Gastrocnemius medialis (tissue), 4 donors: ENCODE results near the gene RBM28.

Source experiments
- POLR2A ChIP-seq, 2 donors: fragments of 450-650 bp; IDR thresholded peaks; one replicate each; pipeline ENCODE4 v1.6.1; 2017; ENCODE audit warnings: antibody characterized with exemption in 2 of 2, mild to moderate bottlenecking in 2 of 2, moderate library complexity in 2 of 2
- TF ChIP-seq, protein P1 (sequence below), 5 experiments: fragments of 450-650 bp in 3 of 5; fragments of 200-600 bp in 2 of 5; sonication (generic) in 2 of 5; IDR thresholded peaks in 4 of 5; conservative IDR thresholded peaks in 1 of 5; 1 replicate in 4 of 5; 2 replicates in 1 of 5; pipeline ENCODE4 v1.5.1; 2016 to 2019; ENCODE audit warnings: antibody characterized with exemption in 5 of 5, mild to moderate bottlenecking in 3 of 5, moderate library complexity in 3 of 5

DNA sequence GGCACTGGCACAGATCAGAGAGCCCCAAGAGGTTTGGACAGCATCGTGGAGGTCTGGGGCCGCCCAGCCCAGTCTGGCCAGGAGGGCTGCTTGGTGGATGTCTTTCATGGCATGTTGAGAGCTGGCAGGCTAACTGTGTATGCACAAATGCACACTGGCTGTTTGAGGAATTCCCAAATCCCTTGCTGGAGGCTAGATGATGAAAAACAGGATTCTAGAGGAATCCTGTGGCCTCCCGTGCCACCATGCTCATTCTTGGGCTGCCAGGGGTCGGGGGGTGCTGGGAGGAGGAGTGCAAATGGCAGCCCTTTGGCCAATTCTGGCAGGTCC, 76.1 kb downstream of the RBM28 start:
- TF ChIP-seq, protein P1, sequence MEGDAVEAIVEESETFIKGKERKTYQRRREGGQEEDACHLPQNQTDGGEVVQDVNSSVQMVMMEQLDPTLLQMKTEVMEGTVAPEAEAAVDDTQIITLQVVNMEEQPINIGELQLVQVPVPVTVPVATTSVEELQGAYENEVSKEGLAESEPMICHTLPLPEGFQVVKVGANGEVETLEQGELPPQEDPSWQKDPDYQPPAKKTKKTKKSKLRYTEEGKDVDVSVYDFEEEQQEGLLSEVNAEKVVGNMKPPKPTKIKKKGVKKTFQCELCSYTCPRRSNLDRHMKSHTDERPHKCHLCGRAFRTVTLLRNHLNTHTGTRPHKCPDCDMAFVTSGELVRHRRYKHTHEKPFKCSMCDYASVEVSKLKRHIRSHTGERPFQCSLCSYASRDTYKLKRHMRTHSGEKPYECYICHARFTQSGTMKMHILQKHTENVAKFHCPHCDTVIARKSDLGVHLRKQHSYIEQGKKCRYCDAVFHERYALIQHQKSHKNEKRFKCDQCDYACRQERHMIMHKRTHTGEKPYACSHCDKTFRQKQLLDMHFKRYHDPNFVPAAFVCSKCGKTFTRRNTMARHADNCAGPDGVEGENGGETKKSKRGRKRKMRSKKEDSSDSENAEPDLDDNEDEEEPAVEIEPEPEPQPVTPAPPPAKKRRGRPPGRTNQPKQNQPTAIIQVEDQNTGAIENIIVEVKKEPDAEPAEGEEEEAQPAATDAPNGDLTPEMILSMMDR (IDR thresholded peaks at IDR 0.05 in 4 of 5, conservative IDR thresholded peaks at IDR 0.05 in 1 of 5): no peak
- TF ChIP-seq POLR2A (IDR thresholded peaks at IDR 0.05): no peak
